Stimulated activated CD4-positive, alpha-beta T cell treated with anti-CD3 and anti-CD28 coated beads, TNF-alpha, amount 100 ng/mL, for 1 hour (primary cell): ENCODE measurements around the gene LYZL1.
"Not testable (repeated sequence)": the region's sequence is repeated elsewhere in the genome, so short reads cannot be mapped to it uniquely, and the experiment has no call there.

Experiments used
- DNase-seq, 3 donors: peaks; one replicate each; pipeline ENCODE4 v3.0.0-alpha.2; 2020; ENCODE audit warnings: low read depth in 3 of 3, low spot score in 1 of 3

Gene LYZL1

GRCh38 chr10:29288906-29289305 lies at the start of gene LYZL1:
Gene LYZL1 (plus strand): TSS chr10:29289070. CDS start chr10:29291868, 2,798 bp downstream.
- DNase-seq = not testable (repeated sequence)

- DNase-seq = no peak
Measured at GRCh38 chr10:29239569-29240472, 49.0 kb upstream of the LYZL1 start.

GRCh38 chr10:29240986-29241660 lies 47.7 kb upstream of the LYZL1 start:
- DNase-seq = no peak

- DNase-seq = no peak
Measured at GRCh38 chr10:29241925-29242324, 46.9 kb upstream of the LYZL1 start.

- DNase-seq = no peak
Measured at GRCh38 chr10:29243066-29243465, 45.8 kb upstream of the LYZL1 start.

GRCh38 chr10:29243750-29244149 lies 45.1 kb upstream of the LYZL1 start:
- DNase-seq = no peak

- DNase-seq = no peak
Measured at GRCh38 chr10:29244978-29245377, 43.9 kb upstream of the LYZL1 start.

- DNase-seq = no peak
Measured at GRCh38 chr10:29245476-29245875, 43.4 kb upstream of the LYZL1 start.

GRCh38 chr10:29246449-29246848 lies 42.4 kb upstream of the LYZL1 start:
- DNase-seq = no peak

- no peak for DNase-seq
Measured at GRCh38 chr10:29248158-29248557, 40.7 kb upstream of the LYZL1 start.

- DNase-seq = no peak
Measured at GRCh38 chr10:29249018-29249417, 39.9 kb upstream of the LYZL1 start.

GRCh38 chr10:29250066-29250465 lies 38.8 kb upstream of the LYZL1 start:
- no peak for DNase-seq

GRCh38 chr10:29252811-29253689 lies 35.8 kb upstream of the LYZL1 start:
- DNase-seq = no peak

GRCh38 chr10:29253690-29254029 lies 35.2 kb upstream of the LYZL1 start:
- no peak for DNase-seq

GRCh38 chr10:29254123-29255046 lies 34.5 kb upstream of the LYZL1 start:
- DNase-seq = no peak

GRCh38 chr10:29255104-29255503 lies 33.8 kb upstream of the LYZL1 start:
- DNase-seq = no peak

GRCh38 chr10:29256019-29256418 lies 32.9 kb upstream of the LYZL1 start:
- DNase-seq = no peak

GRCh38 chr10:29256586-29256985 lies 32.3 kb upstream of the LYZL1 start:
- no peak for DNase-seq

- DNase-seq = no peak
Measured at GRCh38 chr10:29257106-29257783, 31.6 kb upstream of the LYZL1 start.

GRCh38 chr10:29257784-29258135 lies 31.1 kb upstream of the LYZL1 start:
- DNase-seq = no peak
